Effector memory CD8-positive, alpha-beta T cell (primary cell): ENCODE measurements around the gene NCOA1.
"Not testable (repeated sequence)": the region's sequence is repeated elsewhere in the genome, so short reads cannot be mapped to it uniquely, and the experiment has no call there.

ENCODE experiments used
- ATAC-seq: fragments of 150-1000 bp; cut with Tn5 transposase; replicated peaks from 2 replicates; pipeline ENCODE4 v1.10.0; 2021; ENCODE audit warnings: mild to moderate bottlenecking, moderate library complexity
- DNase-seq, 3 experiments: peaks; one replicate each; pipeline ENCODE4 v3.0.0; 2021
- H3K27ac Mint-ChIP-seq, 2 donors: one replicate each; pipeline ENCODE4 v1.8.0; 2022; ENCODE audit warnings: mild to moderate bottlenecking in 2 of 2, mixed read lengths in 2 of 2, moderate library complexity in 2 of 2
- H3K27me3 Mint-ChIP-seq, 2 donors: one replicate each; pipeline ENCODE4 v1.8.0; 2022; ENCODE audit warnings: mixed read lengths in 2 of 2
- H3K36me3 Mint-ChIP-seq: one replicate; pipeline ENCODE4 v1.8.0; 2022; ENCODE audit warnings: mild to moderate bottlenecking, moderate library complexity, mixed read lengths; ENCODE audit not compliant: insufficient read depth
- H3K4me1 Mint-ChIP-seq, 2 donors: one replicate each; pipeline ENCODE4 v1.8.0; 2022; ENCODE audit warnings: low read depth in 2 of 2, mixed read lengths in 2 of 2
- H3K4me3 Mint-ChIP-seq, 2 donors: one replicate each; pipeline ENCODE4 v1.8.0; 2022; ENCODE audit warnings: mild to moderate bottlenecking in 2 of 2, mixed read lengths in 2 of 2, moderate library complexity in 2 of 2
- H3K9me3 Mint-ChIP-seq, 2 donors: one replicate each; pipeline ENCODE4 v1.8.0; 2022; ENCODE audit warnings: mixed read lengths in 2 of 2

NCOA1 gene

DNA sequence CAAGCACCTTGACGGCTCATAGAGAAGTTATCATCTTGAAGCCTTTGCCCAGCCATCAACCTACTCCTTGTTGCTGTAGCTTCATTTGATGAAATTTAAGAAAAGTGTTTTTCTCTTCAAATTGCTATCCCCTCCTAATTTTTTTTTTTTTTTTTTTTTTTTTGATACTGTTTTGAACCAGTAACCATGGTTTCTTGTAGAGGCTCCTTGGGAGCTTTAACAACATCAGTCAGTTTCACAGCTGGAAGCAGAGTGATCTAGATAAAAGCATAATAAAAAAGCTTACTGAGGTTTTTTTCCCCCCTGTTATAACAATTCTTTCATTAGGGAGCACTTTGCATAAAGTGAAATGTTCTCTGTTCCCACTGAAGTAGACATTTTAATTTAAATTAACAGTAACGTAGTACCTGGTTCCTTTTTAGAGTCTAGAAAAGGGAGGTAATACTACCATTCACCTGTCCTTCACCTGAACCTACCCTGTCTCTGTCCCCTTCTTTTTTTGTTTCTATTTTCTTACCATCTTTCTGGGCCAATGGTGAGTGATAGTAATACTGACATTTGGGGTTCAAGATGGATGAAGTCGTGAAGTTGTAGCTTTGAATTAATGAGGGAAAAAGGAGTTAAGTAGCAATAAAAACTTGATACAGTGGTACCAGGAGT lies 101.5 kb downstream of the NCOA1 start:
- no peak for ATAC-seq
- H3K36me3 Mint-ChIP-seq, result peaks cover 6% of the 10 kb centered on the region
- no peaks in the 10 kb centered on the region for H3K27me3 Mint-ChIP-seq
- no peak overlapping the region for H3K27ac Mint-ChIP-seq
- DNase-seq, result no peak
- peaks cover 13 to 34% of the 10 kb centered on the region in 2 donors for H3K4me1 Mint-ChIP-seq
- no peak overlapping the region for H3K4me3 Mint-ChIP-seq
- no peaks in the 10 kb centered on the region for H3K9me3 Mint-ChIP-seq

DNA sequence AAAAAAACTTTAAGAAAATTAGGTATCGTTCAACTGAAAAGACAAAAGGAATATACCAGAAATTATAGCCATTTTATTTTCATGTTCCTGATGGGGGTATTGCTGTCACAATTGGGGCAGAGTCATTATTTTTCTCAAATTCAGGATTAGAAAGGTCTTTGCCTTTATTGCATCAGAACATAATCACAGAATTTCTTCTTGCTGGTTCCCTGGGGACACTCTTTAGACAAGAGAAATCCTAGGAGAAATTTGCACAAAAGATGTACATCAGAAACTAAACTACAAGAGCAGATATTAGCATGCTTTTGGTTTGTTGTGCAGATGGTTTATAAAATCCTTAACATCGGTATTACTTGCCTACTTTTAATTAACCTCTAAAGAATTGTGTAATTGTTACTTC lies 103.2 kb downstream of the NCOA1 start:
- Mint-ChIP-seq H3K9me3 (no peaks in the 10 kb centered on the region), H3K27me3 (no peaks in the 10 kb centered on the region), H3K27ac (no peak overlapping the region), H3K36me3 (peaks cover 3% of the 10 kb centered on the region), H3K4me1 (peaks cover 4 to 20% of the 10 kb centered on the region in 2 donors), H3K4me3 (no peak overlapping the region)
- DNase-seq, result no peak
- ATAC-seq, result no peak

DNA sequence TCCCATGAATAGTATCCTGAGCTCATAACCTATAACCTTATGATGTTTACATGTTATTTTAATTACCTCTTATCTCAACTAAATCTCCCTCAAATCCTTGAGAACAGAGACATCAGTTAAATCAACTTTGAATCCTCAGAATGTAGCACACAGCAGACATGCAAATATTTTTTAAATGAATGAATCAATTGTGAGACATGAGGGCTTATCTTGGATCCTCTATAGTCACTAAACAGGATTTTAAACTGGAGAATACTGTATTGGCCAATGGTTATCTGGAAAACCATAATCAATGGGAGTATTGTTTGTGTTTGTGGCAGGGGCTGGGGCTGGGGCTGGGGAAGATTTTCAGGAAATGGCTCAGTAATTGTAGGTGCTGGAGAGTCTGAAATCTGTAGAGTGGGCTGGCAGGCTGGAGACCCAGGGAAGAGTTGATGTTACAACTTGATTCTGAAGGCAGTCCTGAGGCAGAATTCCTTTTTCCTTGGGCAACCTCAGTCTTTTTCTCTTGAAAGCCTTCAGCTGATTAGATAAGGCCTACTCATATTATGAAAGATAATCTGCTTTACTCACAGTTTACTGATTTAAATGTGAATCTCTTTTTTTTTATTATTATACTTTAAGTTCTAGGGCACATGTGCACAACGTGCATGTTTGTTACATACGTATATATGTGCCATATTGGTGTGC lies 106.3 kb downstream of the NCOA1 start:
- no peak overlapping the region for H3K4me3 Mint-ChIP-seq
- H3K27me3 Mint-ChIP-seq, result no peaks in the 10 kb centered on the region
- H3K4me1 Mint-ChIP-seq, result peaks cover 4 to 14% of the 10 kb centered on the region in 2 donors
- no peak for ATAC-seq
- no peak for DNase-seq
- no peak overlapping the region for H3K27ac Mint-ChIP-seq
- H3K9me3 Mint-ChIP-seq, result no peaks in the 10 kb centered on the region
- peaks cover 5% of the 10 kb centered on the region for H3K36me3 Mint-ChIP-seq

DNA sequence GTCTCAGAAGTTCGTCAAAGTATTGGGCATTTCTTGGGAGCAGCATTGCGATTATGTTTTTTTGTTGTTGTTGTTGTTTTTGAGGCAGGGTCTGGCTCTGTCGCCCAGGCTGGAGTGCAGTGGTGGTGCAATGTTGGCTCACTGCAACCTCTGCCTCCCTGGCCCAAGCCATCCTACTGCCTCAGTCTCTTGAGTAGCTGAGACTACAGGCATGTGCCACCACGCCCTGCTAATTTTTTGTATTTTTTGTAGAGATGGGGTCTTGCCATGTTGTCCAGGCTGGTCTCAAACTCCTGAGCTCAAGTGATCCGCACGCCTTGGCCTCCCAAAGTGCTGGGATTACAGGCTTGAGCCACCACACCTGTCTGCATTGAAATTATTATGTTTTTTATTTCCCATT lies 109.1 kb downstream of the NCOA1 start:
- ATAC-seq, H3K4me3 Mint-ChIP-seq, H3K27ac Mint-ChIP-seq, H3K27me3 Mint-ChIP-seq, H3K36me3 Mint-ChIP-seq, DNase-seq, H3K9me3 Mint-ChIP-seq: not testable (repeated sequence)
- peaks cover 9 to 22% of the 10 kb centered on the region in 2 donors for H3K4me1 Mint-ChIP-seq

DNA sequence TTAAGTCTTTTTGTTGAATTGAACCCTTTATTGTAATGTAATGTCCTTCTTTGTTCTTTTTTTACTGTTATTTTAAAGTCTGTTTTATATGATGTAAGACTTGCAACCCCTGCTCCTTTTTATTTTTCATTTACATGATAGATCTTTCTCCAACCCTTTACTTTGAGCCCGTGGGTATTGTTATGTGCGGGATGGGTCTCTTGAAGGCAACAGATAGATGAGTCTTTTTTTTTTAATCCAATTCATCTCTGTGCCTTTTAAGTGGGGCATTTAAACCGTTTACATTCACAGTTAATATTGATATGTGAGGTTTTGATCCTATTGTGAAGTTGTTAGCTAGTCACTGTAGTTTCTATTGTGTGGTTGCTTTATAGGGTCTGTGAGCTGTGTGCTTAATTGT lies 120.6 kb downstream of the NCOA1 start:
- peaks cover 19 to 32% of the 10 kb centered on the region in 2 donors for H3K4me1 Mint-ChIP-seq
- no peaks in the 10 kb centered on the region for H3K9me3 Mint-ChIP-seq
- no peaks in the 10 kb centered on the region for H3K27me3 Mint-ChIP-seq
- H3K4me3 Mint-ChIP-seq, result no peak overlapping the region
- H3K27ac Mint-ChIP-seq, result no peak overlapping the region
- no peak for ATAC-seq
- H3K36me3 Mint-ChIP-seq, result peaks cover 4% of the 10 kb centered on the region
- DNase-seq, result no peak

DNA sequence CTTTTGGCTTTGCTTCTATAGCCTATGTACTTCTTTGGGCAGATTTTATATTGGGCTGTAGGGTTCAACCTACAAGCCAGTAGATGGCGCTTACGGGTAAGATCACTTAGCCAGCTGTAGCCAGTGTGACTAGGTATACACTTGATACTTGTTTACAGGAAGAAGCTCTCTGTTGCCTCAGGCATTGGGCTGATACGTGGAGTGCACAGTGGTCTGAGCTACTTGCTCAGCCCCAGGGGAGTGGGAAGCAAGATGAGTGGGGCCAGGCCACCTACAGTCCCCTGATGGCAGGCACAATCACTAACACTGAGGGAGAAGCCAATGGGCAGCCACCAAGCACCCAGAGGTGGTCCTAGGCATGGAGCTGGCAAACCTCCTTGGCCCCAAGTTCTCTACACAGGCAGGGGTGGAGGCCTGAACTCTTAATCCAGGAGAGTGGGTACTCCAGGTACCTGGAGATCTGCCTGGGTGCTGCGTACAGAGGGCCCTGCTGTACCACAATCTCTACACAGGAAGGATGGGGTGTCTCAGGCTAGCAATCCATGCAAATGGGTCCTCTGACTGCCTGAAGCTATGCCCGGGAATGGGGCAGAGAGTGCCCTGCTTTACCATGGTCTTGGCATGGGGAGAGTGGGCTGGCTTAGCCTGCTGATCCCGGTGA lies 122.2 kb downstream of the NCOA1 start:
- ATAC-seq (peak; percentile 98), DNase-seq (peak; percentile 27 to 50 (median 30))
- H3K27me3 Mint-ChIP-seq, result no peaks in the 10 kb centered on the region
- H3K4me1 Mint-ChIP-seq, result peaks cover 19 to 31% of the 10 kb centered on the region in 2 donors
- H3K27ac Mint-ChIP-seq, result peak overlapping the region; percentile 88 to 96
- H3K4me3 Mint-ChIP-seq, result peak overlapping the region; percentile 45 to 61
- no peaks in the 10 kb centered on the region for H3K9me3 Mint-ChIP-seq
- H3K36me3 Mint-ChIP-seq, result peaks cover 4% of the 10 kb centered on the region

DNA sequence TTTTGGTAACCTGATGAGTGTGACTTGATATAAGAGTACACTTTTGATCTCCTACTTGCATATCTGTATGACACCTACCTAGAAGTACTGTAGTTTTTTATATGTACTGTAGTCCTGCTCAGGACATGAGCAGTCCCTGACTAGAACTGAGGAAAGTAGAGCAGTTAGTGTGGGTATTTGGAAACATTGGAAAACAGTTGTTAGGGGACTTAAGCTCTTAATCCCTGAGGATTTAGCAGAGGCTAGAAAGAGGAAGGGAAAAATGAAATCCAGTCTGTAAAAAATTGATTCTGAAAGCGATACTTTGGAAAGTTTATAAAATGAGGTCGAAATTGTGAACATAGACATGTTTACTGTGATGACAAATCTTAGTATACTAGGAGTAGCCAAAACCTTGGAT lies 125.6 kb downstream of the NCOA1 start:
- H3K4me1 Mint-ChIP-seq, result peaks cover 15 to 31% of the 10 kb centered on the region in 2 donors
- no peak overlapping the region for H3K4me3 Mint-ChIP-seq
- ATAC-seq, result no peak
- H3K9me3 Mint-ChIP-seq, result no peaks in the 10 kb centered on the region
- no peak overlapping the region for H3K27ac Mint-ChIP-seq
- DNase-seq, result no peak
- no peaks in the 10 kb centered on the region for H3K27me3 Mint-ChIP-seq
- H3K36me3 Mint-ChIP-seq, result peaks cover 4% of the 10 kb centered on the region

DNA sequence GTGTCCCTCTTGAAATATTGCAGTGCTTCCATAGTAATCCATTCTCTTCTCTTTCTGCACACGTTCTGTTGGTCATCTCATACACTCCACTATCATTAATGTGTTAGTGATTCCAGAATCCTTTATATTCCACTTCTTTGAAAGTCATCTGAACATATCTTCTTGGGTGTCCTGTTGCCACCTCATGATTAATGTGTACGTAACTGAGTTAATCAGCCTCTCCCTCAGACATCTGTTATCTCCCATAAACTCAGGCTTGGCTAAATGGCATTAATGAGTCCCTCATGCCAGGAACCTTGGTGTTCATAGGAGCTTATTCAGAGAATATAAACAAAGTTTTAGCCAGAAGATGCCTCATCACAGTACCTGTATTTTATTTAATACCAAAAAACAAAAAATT lies 126.4 kb downstream of the NCOA1 start:
- H3K9me3 Mint-ChIP-seq, result no peaks in the 10 kb centered on the region
- H3K27ac Mint-ChIP-seq, result no peak overlapping the region
- H3K4me1 Mint-ChIP-seq, result peaks cover 19 to 39% of the 10 kb centered on the region in 2 donors
- H3K27me3 Mint-ChIP-seq, result no peaks in the 10 kb centered on the region
- H3K4me3 Mint-ChIP-seq, result no peak overlapping the region
- H3K36me3 Mint-ChIP-seq, result peaks cover 4% of the 10 kb centered on the region
- no peak for DNase-seq
- ATAC-seq, result no peak

DNA sequence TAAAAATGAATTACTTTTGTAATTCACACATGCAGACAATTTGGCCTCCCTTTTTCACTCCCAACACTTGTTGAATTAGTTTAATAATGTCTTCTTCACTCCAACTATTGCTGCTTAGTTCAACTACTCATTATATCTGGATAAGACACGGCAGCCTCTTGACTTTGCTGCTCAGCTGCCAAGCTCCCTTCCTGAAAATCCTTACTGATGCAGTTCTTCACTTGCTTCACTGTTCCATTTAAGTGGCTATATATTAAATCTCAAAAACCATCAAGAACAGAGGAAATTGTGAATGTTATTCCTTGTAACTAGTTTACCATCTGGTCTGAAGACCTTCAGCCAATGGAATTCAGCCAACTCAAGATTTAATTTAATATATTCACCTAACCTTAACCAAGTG lies 127.1 kb downstream of the NCOA1 start:
- Mint-ChIP-seq H3K9me3 (no peaks in the 10 kb centered on the region), H3K36me3 (peaks cover 2% of the 10 kb centered on the region), H3K4me3 (no peak overlapping the region), H3K27ac (peak overlapping the region in 1 of 2 donors; percentile 66), H3K27me3 (no peaks in the 10 kb centered on the region), H3K4me1 (peaks cover 22 to 40% of the 10 kb centered on the region in 2 donors)
- ATAC-seq (no peak), DNase-seq (no peak)

DNA sequence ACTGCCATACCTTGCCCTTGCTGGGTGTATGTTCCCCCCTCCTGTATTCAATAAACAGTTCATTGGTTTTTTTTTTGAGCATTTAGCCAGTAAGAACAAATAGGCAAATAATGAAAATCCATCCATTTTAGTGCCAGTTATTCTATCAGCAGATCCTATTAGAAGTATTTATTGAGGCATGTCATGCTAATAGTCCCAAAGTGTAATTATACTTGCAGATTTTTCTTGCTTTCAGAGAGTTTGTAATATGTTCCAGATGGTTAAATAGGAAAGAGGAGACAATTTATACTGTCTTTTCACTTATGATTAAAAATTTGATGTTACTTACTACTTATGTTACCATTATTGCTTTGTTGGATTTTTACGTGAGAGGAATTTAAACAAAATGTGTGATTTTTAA lies 127.6 kb downstream of the NCOA1 start:
- no peaks in the 10 kb centered on the region for H3K36me3 Mint-ChIP-seq
- no peaks in the 10 kb centered on the region for H3K27me3 Mint-ChIP-seq
- no peak overlapping the region for H3K4me3 Mint-ChIP-seq
- H3K27ac Mint-ChIP-seq, result peak overlapping the region in 1 of 2 donors; percentile 66
- H3K4me1 Mint-ChIP-seq, result peaks cover 16 to 40% of the 10 kb centered on the region in 2 donors
- DNase-seq (no peak), ATAC-seq (no peak)
- H3K9me3 Mint-ChIP-seq, result no peaks in the 10 kb centered on the region

DNA sequence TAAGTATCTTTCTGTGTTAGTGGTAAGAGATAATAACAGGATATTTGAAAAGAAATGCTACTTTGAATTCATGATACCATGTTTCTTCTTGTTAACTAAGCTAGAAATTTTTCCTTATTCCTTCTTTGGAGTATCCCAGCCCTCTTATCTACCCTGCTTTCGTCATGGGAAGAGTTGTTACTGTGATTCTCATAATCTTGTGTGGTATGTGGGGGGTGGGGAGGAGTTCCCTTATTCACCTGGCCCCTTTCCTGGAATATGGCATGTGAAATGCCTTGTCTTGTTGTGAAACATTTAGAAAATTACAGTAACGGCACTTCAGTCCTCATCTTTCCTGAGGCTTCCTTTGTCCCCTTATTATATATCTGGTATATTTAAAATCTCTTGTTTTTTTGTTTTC lies 129.9 kb downstream of the NCOA1 start:
- Mint-ChIP-seq H3K27ac (no peak overlapping the region), H3K4me3 (no peak overlapping the region), H3K9me3 (no peaks in the 10 kb centered on the region), H3K36me3 (no peaks in the 10 kb centered on the region), H3K4me1 (peaks cover 27 to 51% of the 10 kb centered on the region in 2 donors), H3K27me3 (no peaks in the 10 kb centered on the region)
- ATAC-seq (no peak), DNase-seq (no peak)

DNA sequence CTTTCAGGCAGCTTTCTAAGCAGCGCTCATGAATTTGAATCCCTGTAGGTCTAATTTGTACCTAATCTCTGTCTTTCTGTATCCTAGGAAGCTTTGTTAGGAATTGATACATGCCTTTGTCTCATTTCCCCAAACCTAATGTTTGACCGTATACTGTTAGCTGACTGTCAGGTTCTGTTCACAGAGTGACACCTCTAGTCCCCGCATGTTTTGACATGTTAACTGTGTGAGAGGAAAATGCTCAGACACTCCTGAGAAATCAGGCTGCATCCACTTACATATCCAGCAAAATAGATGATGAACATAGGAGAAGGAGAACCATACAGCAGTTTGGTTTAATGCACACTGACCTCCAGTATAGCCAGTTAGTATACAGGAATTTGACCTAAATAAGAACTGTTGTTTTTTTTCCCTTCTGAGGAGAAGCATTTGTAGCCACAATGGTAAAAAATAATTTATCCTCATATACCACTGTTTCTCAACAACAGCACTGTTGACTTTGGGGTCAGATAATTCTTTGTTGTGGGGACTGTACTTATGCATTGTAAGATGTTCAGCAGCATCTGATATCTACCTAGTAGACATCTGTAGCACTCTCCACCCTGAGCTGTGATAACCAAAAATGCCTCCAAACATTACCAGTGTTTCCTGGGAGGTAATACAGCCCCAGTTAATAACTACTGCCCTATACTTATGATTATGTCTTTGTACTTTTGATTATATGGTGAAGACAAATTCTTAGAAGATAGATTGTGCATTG lies 130.9 kb downstream of the NCOA1 start:
- no peaks in the 10 kb centered on the region for H3K36me3 Mint-ChIP-seq
- peaks cover 32 to 56% of the 10 kb centered on the region in 2 donors for H3K4me1 Mint-ChIP-seq

DNA sequence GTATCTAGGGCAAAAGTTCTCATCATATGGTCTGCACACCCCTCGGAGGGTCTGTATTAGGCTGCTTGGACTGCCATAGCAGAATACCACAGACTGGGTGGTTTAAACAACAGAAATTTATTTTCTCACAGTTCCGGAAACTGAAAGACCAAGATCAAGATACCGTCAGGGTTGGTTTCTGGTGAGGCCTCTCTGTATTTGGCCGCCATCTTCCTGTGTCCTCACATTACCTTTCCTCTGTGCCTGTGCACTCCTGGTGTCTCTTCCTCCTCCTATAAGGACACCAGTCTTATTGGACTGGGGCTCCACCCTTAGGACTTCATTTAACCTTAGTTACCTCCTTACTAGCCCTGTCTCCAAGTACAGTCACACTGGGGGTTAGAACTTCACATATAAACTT lies 132.5 kb downstream of the NCOA1 start:
- peak overlapping the region; percentile 47 for H3K27ac Mint-ChIP-seq
- peak overlapping the region in 1 of 2 donors; percentile 27 for H3K4me3 Mint-ChIP-seq
- no peak for DNase-seq
- H3K36me3 Mint-ChIP-seq, result no peaks in the 10 kb centered on the region
- no peaks in the 10 kb centered on the region for H3K9me3 Mint-ChIP-seq
- ATAC-seq, result peak; percentile 22
- H3K4me1 Mint-ChIP-seq, result peaks cover 32 to 55% of the 10 kb centered on the region in 2 donors
- H3K27me3 Mint-ChIP-seq, result no peaks in the 10 kb centered on the region

More for the DNA sequence above, 130.9 kb downstream of the NCOA1 start:
- DNase-seq (no peak), ATAC-seq (peak; percentile 56)
- no peak overlapping the region for H3K4me3 Mint-ChIP-seq
- H3K27me3 Mint-ChIP-seq, result no peaks in the 10 kb centered on the region
- H3K9me3 Mint-ChIP-seq, result no peaks in the 10 kb centered on the region
- H3K27ac Mint-ChIP-seq, result no peak overlapping the region
